Astrocyte of the spinal cord (primary cell): ENCODE results near the gene TMEM174.
"Not testable (repeated sequence)": the region's sequence is repeated elsewhere in the genome, so short reads cannot be mapped to it uniquely, and the experiment has no call there.

Experiments used
- DNase-seq: peaks from one replicate; pipeline ENCODE4 v3.0.0; 2011; ENCODE audit warnings: low read depth, low spot score
- H3K4me3 ChIP-seq: 2 replicates; pipeline ENCODE4 v1.5.1; 2011; ENCODE audit warnings: low read depth, mild to moderate bottlenecking, low read length, moderate library complexity
- in situ Hi-C: cut with HindIII; loops from 2 replicates; pipeline ENCODE4 v1.10.0; 2017; ENCODE audit warnings: low sequenced_read_pairs
- TF ChIP-seq, protein P1 (sequence below): IDR thresholded peaks from 2 replicates; pipeline ENCODE4 v1.5.1; 2012; ENCODE audit warnings: low read depth, mild to moderate bottlenecking, low read length, inconsistent platforms

The TMEM174 gene

DNA sequence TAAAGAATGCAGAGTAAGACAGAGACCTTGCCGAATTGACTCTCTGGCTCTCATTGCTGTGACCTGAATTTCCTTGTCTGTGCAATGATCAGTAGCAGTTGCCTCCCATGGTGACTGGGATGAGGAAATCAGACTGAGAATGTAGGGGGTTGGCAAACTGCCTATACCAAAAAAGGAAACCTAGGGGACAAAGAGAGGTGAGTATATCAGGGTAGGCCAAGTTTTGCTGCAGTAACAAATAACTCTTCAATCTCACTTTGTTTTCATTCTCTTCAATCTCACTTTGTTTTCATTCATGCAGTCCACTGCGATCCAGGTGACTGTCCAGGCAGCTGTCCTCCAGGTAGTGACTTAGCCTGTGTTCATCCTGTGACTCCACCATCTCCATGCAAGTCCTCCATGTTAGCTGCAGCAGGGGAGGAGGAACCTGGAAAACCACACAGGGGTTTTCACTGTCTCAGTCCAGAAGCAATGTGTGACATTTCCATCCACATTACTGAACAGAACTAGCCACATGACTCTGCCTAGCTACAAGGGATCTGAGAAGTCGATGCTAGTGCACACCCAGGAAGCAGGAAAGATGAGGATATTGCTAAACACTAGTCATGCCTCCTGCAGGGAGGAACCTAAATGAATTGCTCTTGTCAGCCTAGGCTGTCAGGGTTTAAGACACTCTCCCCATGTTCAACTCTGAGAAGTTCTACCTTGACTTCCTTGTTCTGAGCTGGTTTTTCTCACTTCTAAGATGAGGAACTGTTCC is 26.0 kb downstream of the TMEM174 start:
- in situ Hi-C loops, result no loop called here
- TF ChIP-seq, protein P1, sequence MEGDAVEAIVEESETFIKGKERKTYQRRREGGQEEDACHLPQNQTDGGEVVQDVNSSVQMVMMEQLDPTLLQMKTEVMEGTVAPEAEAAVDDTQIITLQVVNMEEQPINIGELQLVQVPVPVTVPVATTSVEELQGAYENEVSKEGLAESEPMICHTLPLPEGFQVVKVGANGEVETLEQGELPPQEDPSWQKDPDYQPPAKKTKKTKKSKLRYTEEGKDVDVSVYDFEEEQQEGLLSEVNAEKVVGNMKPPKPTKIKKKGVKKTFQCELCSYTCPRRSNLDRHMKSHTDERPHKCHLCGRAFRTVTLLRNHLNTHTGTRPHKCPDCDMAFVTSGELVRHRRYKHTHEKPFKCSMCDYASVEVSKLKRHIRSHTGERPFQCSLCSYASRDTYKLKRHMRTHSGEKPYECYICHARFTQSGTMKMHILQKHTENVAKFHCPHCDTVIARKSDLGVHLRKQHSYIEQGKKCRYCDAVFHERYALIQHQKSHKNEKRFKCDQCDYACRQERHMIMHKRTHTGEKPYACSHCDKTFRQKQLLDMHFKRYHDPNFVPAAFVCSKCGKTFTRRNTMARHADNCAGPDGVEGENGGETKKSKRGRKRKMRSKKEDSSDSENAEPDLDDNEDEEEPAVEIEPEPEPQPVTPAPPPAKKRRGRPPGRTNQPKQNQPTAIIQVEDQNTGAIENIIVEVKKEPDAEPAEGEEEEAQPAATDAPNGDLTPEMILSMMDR, result no peak
- no peak for DNase-seq
- no peak overlapping the region for H3K4me3 ChIP-seq

DNA sequence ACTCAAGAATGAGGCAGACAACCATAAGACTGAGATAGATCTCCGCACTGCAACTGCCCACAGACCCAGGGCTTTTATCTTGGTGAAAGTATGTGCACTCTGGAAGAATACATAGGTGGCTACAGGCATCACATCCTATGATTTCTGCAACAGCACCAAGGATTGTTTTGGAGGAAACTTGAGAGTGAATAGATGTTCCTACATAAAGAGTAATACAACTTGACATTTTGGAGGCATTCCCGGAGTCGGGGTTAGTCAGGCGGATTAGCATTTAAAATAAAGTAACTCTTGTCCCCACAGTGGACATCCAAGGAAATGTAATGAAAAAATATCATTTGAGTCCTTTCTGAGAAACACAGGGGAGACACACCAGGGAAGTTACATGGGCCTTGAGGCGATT is 26.7 kb downstream of the TMEM174 start:
- no peak for DNase-seq
- TF ChIP-seq, protein P1, result no peak
- in situ Hi-C loops, result no loop called here
- H3K4me3 ChIP-seq, result no peak overlapping the region

DNA sequence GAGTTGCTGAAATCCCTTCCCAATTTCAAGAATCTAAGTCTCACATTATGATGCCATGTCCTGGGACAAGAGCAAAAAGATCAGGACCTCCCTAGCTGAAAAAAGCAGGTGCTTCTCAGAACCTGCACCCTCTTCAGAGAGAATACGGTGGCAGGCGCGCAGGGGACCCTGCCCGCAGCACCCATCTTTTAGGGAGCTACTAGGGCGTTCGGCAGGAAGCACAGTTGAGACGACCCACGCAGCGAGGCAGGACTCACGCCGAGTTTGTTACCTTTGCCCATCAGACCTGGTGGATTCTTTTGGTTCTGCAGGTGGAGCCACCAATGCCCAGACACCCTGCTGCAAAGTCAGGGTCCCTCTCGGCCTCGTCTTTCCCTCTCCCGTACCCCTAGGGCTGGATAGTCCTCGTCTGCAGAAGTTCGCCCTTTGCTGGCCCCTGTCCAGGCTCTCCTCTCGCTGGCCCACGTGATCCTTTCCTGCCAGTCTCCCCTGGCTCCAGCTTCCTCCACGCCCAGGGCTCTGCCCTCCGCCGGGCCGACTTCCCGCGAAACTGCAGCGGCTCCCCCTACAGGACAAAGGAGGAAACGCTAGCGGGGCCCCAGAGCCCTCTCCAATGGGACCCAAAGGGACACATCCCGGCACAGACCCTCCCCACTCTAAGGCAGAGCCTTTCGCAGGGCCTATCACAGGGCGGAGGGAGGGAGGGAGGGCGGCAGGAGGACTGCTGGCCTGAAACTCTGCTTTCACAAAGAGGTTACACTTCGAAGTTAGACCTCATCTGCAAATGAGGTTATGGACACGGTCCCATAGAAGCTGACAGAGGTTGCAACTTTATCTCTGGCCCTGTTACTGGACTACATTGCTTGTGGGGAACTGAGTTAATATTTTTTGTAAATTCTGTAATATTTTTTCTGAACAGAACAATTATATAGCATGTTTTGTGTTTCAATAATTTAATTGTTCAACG is 28.8 kb downstream of the TMEM174 start:
- in situ Hi-C loops, result no loop called here
- TF ChIP-seq, protein P1, result peak; percentile 89
- DNase-seq, result peak; percentile 57
- no peak overlapping the region for H3K4me3 ChIP-seq

DNA sequence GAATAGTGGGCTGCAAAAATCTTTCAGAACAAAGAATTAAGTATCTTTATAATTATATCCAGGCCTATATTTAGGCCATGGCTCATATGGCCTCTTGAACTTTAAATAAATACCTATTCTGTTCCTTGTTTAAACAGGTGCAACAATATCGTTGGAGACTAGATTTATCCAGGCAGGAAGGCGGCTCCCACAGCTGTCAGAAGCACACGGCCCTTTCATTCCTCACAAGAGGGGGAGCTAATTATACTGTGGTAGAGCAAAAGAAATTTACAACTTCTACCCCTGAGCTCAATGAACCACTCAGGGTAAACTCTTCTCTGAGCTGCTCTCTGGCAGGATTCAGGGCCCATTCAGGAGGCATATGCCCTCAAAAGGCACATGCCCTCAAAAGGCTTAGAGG is 31.3 kb downstream of the TMEM174 start:
- H3K4me3 ChIP-seq, result no peak overlapping the region
- DNase-seq, result no peak
- in situ Hi-C loops, result no loop called here
- TF ChIP-seq, protein P1, result no peak

DNA sequence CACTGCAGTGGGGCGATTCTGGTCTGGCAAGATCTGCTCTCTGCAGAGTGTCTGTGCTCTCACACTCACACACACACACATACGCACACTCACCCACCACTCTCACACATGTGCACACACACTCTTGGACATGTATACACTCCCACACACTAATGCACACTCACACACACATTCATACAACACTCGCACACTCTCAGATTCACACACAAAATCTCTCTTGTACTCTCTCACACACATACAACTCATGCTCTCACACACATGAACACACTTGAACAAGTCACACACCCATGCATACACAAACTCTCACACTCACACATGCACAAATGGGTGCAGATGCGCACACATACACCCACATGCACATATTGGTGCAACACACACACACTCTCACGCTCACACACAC is 31.7 kb downstream of the TMEM174 start:
- TF ChIP-seq, protein P1, result no peak
- no peak for DNase-seq
- in situ Hi-C loops, result no loop called here
- H3K4me3 ChIP-seq, result no peak overlapping the region

DNA sequence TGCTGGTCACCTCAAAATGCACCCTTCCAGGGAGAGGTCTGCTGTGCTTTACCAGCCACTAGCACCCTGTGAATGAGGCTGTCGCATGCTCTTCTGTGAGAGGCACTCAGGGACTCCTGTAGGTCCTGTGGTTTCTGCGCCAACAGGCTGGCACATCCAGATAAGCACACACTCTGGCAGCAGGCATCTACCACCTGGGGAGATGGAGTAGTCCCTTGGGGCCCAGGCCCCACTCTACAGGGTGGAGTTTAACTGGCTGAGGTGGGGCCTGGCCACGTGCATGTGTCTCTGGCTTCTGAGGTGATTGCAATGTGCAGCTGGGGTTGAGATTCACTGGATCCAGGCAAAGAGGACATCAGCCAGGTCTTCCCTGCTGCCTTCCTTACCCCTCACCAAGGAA is 32.3 kb downstream of the TMEM174 start:
- in situ Hi-C loops, result no loop called here
- TF ChIP-seq, protein P1, result no peak
- DNase-seq, result no peak
- H3K4me3 ChIP-seq, result no peak overlapping the region

DNA sequence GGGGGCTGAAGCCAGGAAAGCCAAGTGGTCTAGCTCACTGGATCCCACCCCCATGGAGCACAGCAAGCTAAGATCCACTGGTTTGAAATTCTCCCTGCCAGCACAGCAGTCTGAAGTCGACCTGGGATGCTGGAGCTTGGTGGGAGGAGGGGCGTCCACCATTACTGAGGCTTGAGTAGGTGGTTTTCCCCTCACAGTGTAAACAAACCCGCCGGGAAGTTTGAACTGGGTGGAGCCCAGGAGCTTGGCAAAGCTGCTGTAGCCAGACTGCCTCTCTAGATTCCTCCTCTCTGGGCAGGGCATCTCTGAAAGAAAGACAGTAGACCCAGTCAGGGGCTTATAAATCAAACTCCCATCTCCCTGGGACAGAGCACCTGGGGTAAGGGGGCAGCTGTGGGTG is 34.2 kb downstream of the TMEM174 start:
- H3K4me3 ChIP-seq, in situ Hi-C loops, DNase-seq: not testable (repeated sequence)

DNA sequence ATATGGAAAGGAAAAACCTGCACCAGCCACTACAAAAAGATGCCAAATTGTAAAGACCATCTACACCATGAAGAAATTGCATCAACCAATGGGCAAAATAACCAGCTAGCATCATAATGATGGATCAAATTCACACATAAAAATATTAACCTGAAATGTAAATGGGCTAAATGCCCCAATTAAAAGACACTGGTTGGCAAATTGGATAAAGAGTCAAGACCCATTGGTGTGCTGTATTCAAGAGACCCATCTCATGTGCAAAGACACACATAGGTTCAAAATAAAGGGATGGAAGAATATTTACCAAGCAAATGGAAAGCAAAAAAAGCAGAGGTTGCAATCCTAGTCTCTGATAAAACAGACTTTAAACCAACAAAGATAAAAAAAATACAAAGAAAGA is 36.1 kb downstream of the TMEM174 start:
- H3K4me3 ChIP-seq, in situ Hi-C loops, DNase-seq: not testable (repeated sequence)

DNA sequence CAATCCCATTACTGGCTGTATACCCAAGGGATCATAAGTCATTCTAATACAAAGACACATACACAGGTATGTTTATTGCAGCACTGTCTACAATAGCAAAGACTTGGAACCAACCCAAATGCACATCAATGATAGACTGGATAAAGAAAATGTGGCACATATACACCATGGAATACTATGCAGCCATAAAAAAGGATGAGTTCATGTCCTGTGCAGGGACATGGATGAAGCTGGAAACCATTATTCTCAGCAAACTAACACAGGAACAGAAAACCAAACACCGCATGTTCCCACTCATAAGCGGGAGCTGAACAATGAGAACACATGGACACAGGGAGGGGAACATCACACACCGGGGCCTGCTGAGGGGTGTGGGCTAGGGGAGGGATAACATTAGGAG is 39.7 kb downstream of the TMEM174 start:
- in situ Hi-C loops, DNase-seq, H3K4me3 ChIP-seq: not testable (repeated sequence)
